ENCODE data around the gene SAMSN1. TPM values are rescaled to one million over a fixed set of nuclear protein-coding genes. Genes with fewer than 3 reads are reported as not detected.

SAMSN1 gene
- total and polyA plus RNA-seq, 11 donors: 0.44 to 21.2 (median 1.4) TPM

GRCh38 chr21:14526836-14527695, 19.0 kb downstream of the SAMSN1 start:
- DNase-seq (no peak), ATAC-seq (peak in 1 of 4 donors; percentile 53)
- Histone ChIP-seq H3K4me1 (peaks cover 0 to 74% (median 0%) of the 10 kb centered on the region in 12 donors), H3K36me3 (no peaks in the 10 kb centered on the region), H3K9me3 (no peaks in the 10 kb centered on the region), H3K27me3 (no peaks in the 10 kb centered on the region), H3K4me3 (peak overlapping the region in 3 of 12 donors; percentile 1 to 12 (median 4)), H3K27ac (peak overlapping the region in 3 of 12 donors; percentile 4 to 82 (median 20))
- WGBS, 4 donors: 34 to 42% (median 40%) methylated on average over 10 of the region's 10 CpGs
- intact Hi-C loops (cut with DNase I): no loop called here
- TF ChIP-seq CTCF (IDR thresholded peaks at IDR 0.05) (no peak), POLR2A (IDR thresholded peaks at IDR 0.05) (no peak)

GRCh38 chr21:14526199-14526598, 19.9 kb downstream of the SAMSN1 start:
- no peak for TF ChIP-seq CTCF (IDR thresholded peaks at IDR 0.05)
- TF ChIP-seq POLR2A (IDR thresholded peaks at IDR 0.05): no peak
- DNase-seq: no peak
- H3K4me3 ChIP-seq: peak overlapping the region in 2 of 12 donors; percentile 1 to 4
- H3K27ac ChIP-seq: peak overlapping the region in 2 of 12 donors; percentile 4 to 82
- no peaks in the 10 kb centered on the region for H3K36me3 ChIP-seq
- intact Hi-C loops (cut with DNase I): no loop called here
- no peaks in the 10 kb centered on the region for H3K9me3 ChIP-seq
- peak in 3 of 4 donors; percentile 64 to 84 (median 73) for ATAC-seq
- H3K4me1 ChIP-seq: peaks cover 0 to 73% (median 0%) of the 10 kb centered on the region in 12 donors
- H3K27me3 ChIP-seq: no peaks in the 10 kb centered on the region
- WGBS, 4 donors: 0 to 17% (median 16%) methylated on average over 3 of the region's 3 CpGs

- ATAC-seq (peak in 3 of 4 donors; percentile 72 to 77 (median 74)), DNase-seq (peak in 1 of 5 donors; percentile 27)
- H3K4me1 ChIP-seq: peaks cover 0 to 81% (median 0%) of the 10 kb centered on the region in 12 donors
- 73 to 83% (median 75%) methylated on average over 5 of the region's 5 CpGs for WGBS, 4 donors
- intact Hi-C loops (cut with DNase I): no loop called here
- peaks cover 0 to 8% (median 0%) of the 10 kb centered on the region in 9 donors for H3K36me3 ChIP-seq
- no peaks in the 10 kb centered on the region for H3K9me3 ChIP-seq
- no peaks in the 10 kb centered on the region for H3K27me3 ChIP-seq
- peak overlapping the region in 1 of 12 donors; percentile 23 for H3K4me3 ChIP-seq
- TF ChIP-seq POLR2A (IDR thresholded peaks at IDR 0.05) (no peak), CTCF (IDR thresholded peaks at IDR 0.05) (no peak)
- peak overlapping the region in 1 of 12 donors; percentile 84 for H3K27ac ChIP-seq
Measured at GRCh38 chr21:14523234-14523633, 22.9 kb downstream of the SAMSN1 start.

- intact Hi-C loops (cut with DNase I): no loop called here
- H3K4me3 ChIP-seq: peak overlapping the region in 1 of 12 donors; percentile 23
- H3K27me3 ChIP-seq: no peaks in the 10 kb centered on the region
- H3K36me3 ChIP-seq: peaks cover 0 to 8% (median 0%) of the 10 kb centered on the region in 9 donors
- DNase-seq (peak in 1 of 5 donors; percentile 27), ATAC-seq (peak in 1 of 4 donors; percentile 26)
- no peaks in the 10 kb centered on the region for H3K9me3 ChIP-seq
- peak overlapping the region in 1 of 12 donors; percentile 84 for H3K27ac ChIP-seq
- TF ChIP-seq CTCF (IDR thresholded peaks at IDR 0.05) (no peak), POLR2A (IDR thresholded peaks at IDR 0.05) (no peak)
- WGBS, 4 donors: 71 to 83% (median 79%) methylated on average over 2 of the region's 2 CpGs
- peaks cover 0 to 79% (median 0%) of the 10 kb centered on the region in 12 donors for H3K4me1 ChIP-seq
Measured at GRCh38 chr21:14522736-14523135, 23.4 kb downstream of the SAMSN1 start.

Data from heart left ventricle (tissue), 16 donors.